Measurements from ENCODE around the gene PRPF18.

PRPF18 gene

DNA sequence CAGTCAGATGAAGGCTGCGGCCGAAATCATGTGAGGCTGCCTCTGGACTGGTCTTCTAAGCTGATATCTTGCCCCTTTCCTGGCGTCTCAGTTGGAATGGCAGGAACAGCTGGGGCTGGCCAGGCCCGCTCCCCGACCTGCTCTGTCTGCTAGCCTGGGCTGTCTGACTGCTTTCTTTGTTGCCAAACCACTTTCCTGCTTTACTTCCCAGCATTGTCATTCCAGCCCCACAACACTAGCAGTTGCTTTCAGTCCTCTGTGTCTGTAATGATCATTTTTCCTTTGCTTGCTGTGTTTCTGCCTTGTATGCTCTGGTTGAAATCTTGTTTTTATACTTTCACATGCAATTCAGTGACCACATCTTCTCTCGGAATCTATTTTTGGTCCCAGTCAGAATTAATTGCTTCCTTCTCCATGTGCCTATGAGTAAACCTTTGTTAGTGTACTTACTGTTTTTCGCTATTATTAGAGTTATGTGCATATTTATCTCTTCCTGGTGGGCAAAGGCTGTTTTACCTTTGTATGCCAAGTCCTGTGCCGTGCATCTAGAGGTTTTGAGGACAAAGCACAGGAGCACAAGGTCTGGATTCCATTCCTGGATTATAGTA is 21.6 kb downstream of the PRPF18 start:
- no peak for DNase-seq

DNA sequence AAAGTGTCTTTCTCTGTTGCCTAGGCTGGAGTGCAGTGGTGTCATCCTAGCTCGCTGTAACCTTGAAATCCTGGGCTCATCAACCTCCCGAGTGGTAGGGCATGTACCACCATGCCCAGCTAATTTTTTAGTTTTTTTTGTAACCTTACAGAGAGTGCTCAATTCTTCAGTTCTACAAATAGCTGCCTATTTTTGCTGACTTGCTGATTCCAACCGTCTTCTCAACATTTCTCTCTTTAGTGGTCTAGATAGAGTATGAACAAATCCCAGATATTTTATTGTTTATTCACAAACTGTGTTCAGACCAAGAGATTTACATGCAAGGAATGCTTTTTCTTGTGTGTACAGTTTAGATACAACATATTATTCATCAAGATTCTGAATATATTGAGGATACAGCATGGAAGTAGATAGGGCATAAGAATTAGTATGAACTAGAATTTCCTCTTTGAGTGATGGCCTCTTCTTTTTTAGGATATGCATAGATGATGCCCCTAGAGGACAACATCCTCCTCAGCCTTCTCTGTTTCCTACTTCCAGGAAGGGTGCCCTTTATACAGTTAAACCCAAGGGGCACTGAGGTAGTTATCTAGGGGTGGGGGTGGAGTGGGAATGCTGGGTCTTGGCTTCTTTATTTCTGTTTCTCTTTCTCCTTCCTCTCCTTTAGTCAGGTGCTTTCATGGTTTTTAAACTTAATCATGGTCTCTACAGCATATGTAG is 26.0 kb downstream of the PRPF18 start:
- DNase-seq: no peak

DNA sequence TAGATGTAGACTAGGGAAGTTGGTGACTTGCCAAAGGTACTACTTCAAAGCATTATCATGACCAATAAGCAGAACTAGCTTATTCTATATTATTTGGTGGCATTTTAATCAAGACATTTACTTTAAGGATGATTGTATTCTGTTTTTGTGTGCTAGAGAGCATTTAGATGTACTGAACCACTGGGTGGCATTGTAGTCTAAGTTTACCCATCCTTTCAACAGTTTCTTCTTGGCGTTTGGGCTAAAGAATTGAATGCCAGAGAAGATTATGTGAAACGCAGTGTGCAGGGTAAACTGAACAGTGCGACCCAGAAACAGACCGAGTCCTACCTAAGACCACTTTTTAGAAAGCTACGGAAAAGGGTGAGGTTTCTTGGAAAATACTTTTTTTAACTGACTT is 26.8 kb downstream of the PRPF18 start:
- DNase-seq: no peak

DNA sequence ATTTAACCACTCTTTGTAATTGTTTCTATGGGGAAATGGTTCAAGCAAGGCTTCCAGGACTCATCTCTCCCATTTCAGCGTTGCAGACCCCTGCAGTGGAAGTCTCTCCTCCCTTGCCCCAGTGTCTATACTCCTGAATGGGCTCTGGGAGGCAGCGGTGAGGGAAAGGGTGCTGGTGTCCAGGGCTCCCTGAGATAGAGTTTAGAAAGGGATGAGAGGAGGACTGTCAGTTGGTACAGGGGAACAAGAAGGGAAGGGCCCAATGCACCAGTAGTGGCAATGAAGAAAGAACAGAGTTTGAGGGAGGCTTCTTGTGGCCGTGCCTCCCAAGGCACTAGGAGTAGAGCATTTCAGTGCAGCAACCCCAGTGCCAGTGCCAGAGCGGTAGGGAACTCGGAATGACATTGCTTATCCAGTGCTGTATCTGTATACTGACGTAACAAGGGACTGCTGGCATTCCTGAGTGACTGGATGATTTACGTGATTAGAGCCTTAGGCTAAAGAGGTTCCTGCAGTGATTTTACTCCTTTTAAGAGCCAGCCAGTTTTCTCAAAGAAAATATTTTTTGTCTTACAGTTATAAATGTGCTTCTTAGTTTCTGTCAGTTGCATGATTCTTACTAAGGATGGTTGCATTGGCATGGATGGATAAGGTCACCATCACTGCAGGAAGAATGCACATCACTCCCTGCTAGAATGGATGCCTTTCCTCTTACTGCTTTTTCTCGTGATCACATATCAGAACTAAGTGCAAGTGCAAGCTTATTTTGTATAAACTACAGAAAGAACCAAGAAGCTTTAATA is 28.0 kb downstream of the PRPF18 start:
- no peak for DNase-seq

DNA sequence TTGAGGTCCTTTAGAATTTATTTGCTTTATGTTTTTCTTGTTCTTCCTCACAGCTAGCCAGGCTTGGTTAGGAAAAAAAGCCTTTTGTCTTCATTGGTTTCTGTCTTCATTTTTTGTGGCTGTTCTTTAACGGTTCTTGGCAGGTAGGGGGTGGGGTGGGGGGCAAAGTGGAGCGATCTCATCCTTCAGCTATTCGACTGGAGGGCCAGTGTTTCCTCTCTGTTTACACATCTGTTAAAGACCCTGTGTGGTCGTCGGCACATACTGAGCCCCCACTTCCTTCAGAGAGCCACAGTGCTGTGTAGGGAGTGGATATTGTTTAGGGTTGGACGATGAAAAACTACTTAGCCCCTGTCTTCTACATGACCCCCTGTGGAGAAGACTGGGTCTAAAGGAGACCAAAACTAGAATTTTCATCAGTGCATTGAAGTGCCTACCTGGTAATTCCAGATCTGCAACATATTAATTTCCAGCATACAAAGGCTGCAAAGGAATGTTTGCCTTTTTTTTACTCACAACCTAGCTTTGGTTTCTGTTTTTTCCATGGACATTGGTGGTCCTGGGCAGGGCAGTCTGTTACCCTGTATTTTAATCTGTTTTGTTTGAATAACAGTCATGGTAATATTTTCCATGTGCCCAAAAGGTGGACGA is 29.0 kb downstream of the PRPF18 start:
- DNase-seq: no peak

DNA sequence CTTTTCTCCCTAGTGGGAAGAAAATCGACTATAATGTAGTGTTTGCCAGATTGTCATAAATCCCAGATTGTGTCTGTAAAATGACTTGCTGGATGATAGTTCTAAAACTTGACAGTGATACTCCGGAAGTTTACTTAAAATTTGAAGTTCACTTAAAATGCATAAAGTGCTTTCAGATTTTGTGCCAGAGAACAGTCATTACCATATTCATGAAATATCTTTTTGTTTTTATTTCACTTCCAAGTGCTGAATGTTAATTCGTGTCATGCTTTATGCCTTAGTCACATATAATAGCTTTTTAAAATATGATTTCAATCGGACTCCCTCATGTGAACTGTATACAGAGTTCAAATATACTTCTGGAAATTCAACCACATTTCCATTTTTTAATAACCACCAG is 30.4 kb downstream of the PRPF18 start:
- DNase-seq: no peak

DNA sequence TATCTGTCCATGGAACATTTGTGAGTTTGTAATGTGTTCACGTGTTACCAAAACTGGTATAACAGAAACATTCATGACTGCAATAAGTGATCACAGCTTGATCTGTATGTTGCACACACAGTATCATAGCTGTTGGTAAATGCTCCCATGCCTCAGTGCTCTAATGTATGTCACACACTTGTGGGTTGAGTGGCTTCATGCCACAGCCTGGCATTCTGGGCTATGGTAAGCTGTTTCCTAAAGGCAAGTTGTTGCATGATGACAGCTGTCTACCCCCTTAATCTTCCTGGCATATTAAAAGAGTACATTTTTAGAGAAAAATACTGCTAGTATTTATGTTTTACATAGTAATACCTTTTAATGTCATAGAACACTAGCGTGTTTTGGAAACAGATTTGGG is 35.2 kb downstream of the PRPF18 start:
- DNase-seq: no peak

DNA sequence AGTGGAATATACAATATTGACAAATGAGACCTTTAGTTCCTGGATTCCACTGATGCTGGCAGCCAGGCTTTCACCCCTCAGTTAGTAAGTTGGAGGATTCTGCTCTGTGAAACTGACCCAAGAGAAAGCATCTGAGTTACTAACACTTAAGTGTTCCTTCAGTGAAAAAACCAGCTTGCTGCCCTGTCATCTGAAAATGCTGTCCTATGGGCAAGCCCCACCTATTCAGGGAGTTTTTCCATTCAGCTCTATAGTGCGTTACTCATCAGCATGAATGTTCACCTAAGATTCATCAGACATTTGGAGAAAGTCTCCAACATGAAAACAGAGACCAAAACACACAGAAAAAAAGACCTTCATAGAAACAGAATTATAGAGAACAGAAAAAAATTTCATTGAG is 37.9 kb downstream of the PRPF18 start:
- DNase-seq: no peak

DNA sequence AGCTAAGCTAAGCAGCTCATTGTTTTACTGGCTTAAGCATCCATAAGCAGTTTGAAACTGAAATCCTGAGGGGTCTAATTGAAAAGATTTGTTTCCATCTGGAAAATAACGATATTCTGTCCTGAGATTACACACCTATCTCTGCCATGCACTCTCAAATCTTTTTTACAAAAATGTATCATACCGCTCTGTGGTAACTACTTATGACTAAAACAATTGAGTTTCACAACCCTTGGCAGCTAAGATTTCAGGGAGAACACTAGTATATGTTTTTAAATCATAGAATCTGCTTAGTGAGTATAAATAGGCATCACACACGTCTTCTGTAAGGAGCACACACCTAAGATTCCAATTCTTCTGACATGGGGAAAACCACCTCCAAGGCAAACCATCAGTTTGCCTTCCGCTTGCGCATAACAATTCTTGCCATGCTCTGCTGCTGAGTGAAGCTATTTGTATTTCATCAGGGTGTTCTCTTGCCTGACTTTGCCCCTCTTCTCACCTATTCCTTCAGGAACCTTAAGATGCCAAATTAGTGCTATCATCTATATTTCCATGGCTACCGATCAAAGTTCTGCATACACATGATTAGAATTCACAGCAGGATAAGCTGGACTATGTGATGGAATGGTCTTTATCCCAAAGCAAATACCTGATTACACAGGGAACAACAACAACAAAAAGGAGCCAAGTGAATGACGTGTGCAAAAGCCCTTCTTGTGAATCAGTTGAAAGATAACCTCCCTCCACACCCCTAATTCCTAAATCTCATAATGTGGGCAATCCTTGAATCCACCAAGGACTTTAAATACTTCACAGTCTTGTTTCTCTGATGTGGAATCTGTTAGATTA is 40.9 kb downstream of the PRPF18 start:
- no peak for DNase-seq

DNA sequence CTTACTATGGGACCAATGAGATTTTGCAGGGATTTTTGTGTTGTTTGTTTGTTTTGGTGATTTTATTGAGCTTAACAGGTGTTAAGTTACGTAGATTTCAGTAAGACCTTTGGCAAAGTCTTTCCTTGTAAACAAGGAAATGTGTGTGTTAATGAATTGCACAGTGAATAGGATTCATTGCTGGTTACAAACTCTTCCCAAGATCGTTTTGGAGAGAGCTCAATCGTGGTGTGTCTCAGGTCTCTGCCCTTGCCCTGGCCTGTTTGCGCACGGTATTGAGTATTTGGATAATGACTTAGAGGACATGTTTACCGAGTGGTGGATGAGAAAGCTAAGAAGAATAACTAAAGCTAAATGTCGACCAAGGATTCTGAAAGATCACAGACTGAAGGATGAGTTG is 41.9 kb downstream of the PRPF18 start:
- DNase-seq: no peak

DNA sequence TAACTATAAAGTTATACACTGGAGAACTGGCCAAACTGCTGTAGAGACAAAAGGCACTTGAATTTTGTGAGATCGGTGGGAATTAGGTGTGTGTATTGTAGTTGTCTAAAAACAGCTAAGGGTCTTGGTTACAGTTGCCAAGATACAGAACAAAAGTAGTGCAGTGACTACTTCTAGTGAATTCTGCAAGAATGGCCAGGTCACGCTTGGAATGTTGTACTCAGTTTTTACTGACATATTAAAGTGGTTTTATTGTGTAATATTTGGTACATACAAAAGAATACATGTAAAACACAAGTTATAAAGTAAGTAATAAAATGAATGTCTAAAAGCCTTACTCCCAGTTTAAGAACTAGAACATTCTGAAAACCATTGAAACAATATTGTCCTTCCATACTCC is 42.4 kb downstream of the PRPF18 start:
- no peak for DNase-seq

DNA sequence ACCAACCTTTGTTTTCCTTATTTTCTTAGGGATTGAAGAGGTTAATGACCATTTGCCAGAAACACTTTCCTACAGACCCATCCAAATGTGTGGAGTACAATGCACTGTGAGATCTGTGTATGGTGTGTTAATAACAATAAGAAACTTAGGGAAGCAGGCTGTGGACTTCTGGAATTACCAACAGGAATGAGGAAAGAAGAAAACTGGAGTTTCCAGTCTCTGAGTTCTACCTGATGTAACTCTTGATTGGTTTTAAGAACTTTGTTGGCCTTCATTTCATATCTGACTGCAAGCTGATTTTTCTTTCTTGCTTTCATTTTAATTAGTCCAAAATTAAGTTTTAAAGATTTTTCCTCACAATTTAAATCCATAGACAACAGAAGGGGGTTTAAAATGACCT is 43.5 kb downstream of the PRPF18 start:
- no peak for DNase-seq

DNA sequence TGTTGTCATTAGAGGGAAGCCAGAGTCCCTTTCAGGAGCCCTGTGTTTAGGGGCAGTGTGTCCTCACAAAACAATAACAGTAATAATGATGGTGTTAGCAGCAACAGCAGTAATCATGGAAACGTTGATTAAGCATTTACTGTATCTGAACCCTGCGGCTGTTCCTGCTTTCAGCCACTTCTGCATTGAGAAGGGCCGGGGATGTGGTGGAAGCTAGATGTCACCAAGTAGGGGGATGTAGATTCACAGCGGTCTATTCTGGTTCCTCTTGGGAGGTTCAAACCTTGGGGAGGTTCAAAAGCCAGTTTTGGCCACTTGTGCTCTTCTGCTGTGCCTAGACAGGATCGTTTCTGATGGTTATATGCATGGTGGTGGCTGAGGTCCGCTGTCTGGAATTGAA is 44.8 kb downstream of the PRPF18 start:
- no peak for DNase-seq

DNA sequence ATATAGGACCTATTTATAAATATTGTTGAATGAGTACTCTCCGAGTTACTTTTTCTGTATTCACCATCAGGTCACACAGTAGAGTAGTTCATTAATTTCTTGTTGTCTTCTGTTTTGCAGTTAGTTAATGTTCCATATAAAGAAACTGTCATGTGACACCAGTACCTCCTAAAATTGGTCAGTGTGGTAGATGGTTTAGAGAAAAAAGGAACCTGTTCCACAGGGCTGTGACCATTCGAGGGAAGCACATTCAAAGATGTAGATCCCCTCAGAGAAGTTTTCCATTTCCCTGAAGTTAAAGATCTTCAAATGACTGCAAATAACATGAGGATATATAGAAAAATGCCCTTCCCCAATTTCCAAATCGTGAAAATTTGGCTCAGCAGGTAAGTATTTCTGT is 45.7 kb downstream of the PRPF18 start:
- DNase-seq: no peak

DNA sequence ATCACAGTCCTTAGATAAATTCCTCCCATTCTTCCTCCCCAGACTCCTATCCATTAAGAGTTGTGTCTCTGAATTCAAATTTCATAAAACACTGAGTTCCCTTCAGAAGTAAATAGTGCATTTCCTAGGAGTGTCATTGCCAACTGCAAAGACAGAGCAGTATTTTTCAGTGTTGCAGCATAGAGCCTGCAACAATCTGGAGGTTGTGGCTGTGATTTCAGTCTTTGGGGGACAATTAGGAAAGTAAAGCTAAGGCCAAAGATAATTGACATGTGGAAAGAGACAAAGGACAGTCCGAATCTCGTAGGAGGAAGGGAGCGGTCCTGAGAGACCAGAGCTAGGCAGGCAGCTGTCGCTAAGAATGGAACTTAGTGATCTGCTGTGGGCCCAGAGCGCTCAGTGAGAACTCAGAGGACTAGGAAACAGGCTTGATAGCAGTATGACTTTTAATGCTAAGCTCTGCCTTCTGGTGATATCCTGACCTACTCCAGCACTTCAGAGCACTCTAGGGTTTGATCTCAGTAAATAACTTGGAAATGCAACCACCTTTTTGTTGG is 46.2 kb downstream of the PRPF18 start:
- DNase-seq: no peak

DNA sequence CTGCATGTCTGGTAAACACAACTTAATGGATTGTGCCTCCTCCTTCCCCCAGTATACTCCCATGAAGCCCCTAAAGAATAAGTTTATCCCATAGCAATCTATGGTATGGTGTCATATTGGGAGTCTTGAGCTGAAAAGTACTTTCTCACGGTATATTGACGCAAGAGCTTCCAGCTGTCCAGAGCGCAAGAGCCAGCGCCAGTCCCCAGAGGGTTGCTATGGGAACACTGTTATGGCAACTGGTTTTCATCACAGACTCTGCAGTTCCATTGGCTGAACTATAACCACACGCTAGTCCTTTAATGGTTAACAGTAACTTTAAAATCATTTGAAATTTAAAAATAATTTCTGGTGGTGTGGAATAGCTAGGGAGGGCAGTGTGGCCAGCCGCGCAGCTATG is 46.9 kb downstream of the PRPF18 start:
- DNase-seq: no peak

DNA sequence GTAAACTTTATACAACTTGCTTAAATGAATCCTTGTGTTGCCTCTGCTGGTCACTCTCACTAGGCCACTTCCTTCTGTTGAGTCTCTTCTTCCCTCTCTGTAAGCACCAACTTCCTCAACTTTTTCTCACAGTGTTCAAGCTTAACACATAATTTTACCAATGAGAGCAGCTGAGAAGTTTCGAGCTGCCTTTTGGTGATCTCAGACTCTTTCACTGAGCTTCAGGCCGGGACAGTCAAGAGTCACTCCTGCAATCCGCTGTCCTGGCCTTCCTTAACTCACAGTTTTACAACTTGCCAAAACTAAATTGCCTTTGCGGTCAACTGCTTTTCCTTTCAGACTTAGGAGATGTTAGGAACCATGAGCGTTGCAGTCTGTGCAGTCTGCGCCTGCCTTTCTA is 47.4 kb downstream of the PRPF18 start:
- no peak for DNase-seq

DNA sequence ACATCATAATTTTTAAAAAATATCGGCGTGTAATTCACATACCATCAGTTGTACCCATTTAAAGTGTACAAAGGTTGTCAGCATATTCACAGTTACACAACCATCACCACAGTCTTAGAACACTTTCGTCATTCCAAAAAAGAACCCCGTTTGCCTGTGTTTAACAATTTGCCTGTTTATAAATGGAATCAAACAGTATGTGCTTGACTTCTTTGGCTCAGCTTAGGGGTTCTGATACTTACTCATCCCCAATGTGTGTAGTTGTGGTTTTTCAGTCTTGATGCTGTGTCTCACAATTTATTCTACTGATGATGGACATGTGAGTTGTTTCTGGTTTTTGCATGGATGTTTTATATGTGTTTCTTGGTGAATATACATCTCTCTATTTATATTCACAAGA is 50.0 kb downstream of the PRPF18 start:
- DNase-seq: no peak

DNA sequence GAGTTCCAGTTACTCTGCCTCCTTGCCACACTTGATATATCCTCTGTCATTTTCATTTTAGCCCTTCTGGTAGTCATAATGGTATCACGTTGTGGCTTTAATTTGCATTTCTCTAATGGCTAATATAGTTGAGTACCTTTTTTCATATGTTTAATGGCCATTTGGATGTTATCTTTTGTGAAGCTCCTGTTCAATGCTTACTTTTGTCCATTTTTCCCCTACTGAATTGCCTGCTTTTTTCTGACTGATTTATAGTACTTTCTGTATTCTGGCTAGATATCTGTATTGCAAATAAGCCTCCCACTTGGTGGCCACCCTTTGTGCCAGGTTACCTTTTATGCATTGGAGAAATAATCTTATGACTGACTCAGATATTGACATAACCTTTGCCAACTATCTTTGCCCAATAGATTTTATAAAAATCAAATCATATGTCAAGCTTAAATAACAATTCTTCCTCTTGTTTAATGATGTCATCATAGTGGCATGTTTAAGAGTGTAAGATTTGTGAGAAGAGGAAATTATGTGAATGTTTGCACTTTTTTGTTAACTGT is 50.6 kb downstream of the PRPF18 start:
- no peak for DNase-seq

DNA sequence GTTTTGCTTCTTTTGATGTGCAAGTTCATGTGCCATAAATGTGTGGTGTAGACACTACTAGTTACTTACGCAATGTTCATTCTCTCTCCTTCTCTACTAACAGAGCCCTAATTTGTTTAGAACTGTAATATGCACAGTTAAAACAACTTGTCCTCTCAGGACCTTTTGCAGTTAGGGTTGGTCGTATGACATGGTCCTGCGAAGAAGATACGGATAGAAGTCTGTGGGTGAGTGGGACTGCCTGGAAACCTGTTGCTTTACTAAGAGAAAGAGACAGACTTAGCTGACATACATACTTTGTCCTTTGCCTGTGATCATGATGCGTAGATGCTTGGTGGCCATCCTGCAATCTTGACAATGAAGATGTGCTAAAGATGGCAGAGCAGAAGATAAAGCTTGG is 51.1 kb downstream of the PRPF18 start:
- no peak for DNase-seq

DNA sequence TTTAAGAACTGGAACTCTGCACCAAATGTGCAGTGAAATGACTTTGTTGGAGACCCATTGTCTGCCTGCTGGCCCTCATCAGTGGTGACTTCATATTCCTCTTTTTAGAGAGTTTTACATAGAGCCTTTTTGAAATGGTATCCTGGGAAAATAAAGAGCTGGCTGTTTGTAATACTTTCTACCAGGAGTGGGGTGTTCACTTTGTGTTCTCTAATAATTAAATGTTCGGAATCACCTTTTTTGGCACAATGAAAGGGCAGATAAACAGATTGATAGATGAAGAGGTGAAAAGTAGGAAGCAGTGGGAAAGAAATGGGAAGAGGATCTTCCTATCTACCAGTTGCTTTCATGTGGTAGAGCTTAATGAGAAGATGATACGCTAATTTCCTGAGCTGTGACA is 55.5 kb downstream of the PRPF18 start:
- no peak for DNase-seq

DNA sequence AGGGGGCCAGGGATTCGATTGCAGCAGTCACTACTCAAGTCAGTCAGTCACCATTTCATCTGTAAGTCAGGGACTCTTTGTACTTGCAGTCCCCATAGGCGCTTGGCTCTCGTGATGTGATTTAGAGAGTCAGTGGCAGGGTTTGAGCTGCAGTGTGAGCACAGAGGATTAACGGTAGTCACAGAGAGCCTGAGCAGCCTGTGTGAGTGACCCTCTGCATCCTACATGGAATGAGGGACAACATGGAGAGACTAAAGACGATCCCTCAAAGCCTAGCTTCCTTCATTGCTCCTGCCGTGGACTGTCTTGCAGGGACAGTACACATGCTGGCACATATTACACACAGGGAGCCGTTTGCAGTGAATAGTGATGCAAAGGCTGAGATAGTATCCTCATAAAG is 56.3 kb downstream of the PRPF18 start:
- DNase-seq: no peak

Data from stimulated activated CD4-positive, alpha-beta T cell treated with anti-CD3 and anti-CD28 coated beads, Interleukin-2, amount 100 ng/mL, for 48 hours (primary cell).